SK-N-MC (cell line): ENCODE measurements around the gene PRDM16.

Source experiments
- DNase-seq: peaks from one replicate; pipeline ENCODE4 v3.0.0-alpha.2; 2011; ENCODE audit warnings: low read depth, low spot score
- H3K27ac ChIP-seq: fragments of 200-600 bp; sonication (generic); 2 replicates; pipeline ENCODE4 v1.5.1; 2016; ENCODE audit warnings: mixed run types
- H3K36me3 ChIP-seq: fragments of 200-600 bp; sonication (generic); 2 replicates; pipeline ENCODE4 v1.6.1; 2017; ENCODE audit warnings: antibody characterized with exemption, low read length, mixed read lengths; ENCODE audit not compliant: insufficient read depth
- H3K4me3 ChIP-seq: fragments of 200-600 bp; sonication (generic); 2 replicates; pipeline ENCODE4 v1.5.1; 2016
- H3K9ac ChIP-seq: fragments of 200-600 bp; sonication (generic); 2 replicates; pipeline ENCODE4 v1.8.0; 2017; ENCODE audit warnings: mixed run types, mixed read lengths; ENCODE audit not compliant: insufficient read length
- H3K9me3 ChIP-seq: fragments of 200-600 bp; sonication (generic); 2 replicates; pipeline ENCODE4 v1.6.1; 2017; ENCODE audit warnings: low read depth, mild to moderate bottlenecking, antibody characterized with exemption, low read length, moderate library complexity, mixed read lengths
- EZH2 ChIP-seq: fragments of 200-600 bp; sonication (generic); IDR thresholded peaks from one replicate; pipeline ENCODE4 v1.6.1; 2017; ENCODE audit warnings: antibody characterized with exemption
- FOXP2 ChIP-seq: optimal IDR thresholded peaks from 2 replicates; pipeline ENCODE3; 2011; ENCODE audit warnings: mild to moderate bottlenecking, moderate library complexity; ENCODE audit not compliant: insufficient read depth; ENCODE audit errors: extremely low read length, control extremely low read depth
- POLR2AphosphoS5 ChIP-seq: IDR thresholded peaks from 2 replicates; pipeline ENCODE4 v1.6.1; 2012; ENCODE audit warnings: mild to moderate bottlenecking, low read depth, low read length, borderline replicate concordance

PRDM16 gene

GRCh38 chr1:3451994-3452865 lies 383.2 kb downstream of the PRDM16 start:
- Histone ChIP-seq H3K36me3 (no peaks in the 10 kb centered on the region), H3K4me3 (no peak overlapping the region), H3K9ac (no peak overlapping the region), H3K27ac (no peak overlapping the region), H3K9me3 (no peaks in the 10 kb centered on the region)
- no peak for TF ChIP-seq FOXP2
- TF ChIP-seq EZH2 = no peak
- TF ChIP-seq POLR2AphosphoS5 = no peak
- DNase-seq = no peak

- H3K27ac ChIP-seq = no peak overlapping the region
Observed at GRCh38 chr1:3452866-3453175, 383.8 kb downstream of the PRDM16 start.

GRCh38 chr1:3453203-3453761 lies 384.3 kb downstream of the PRDM16 start:
- H3K4me3 ChIP-seq = no peak overlapping the region
- H3K36me3 ChIP-seq = no peaks in the 10 kb centered on the region
- no peak overlapping the region for H3K27ac ChIP-seq
- H3K9me3 ChIP-seq = no peaks in the 10 kb centered on the region
- no peak overlapping the region for H3K9ac ChIP-seq
- DNase-seq = no peak
- TF ChIP-seq FOXP2 (no peak), POLR2AphosphoS5 (no peak), EZH2 (no peak)

More at GRCh38 chr1:3452866-3453175, 383.8 kb downstream of the PRDM16 start:
- H3K9me3 ChIP-seq = no peaks in the 10 kb centered on the region
- no peak overlapping the region for H3K9ac ChIP-seq
- H3K36me3 ChIP-seq = no peaks in the 10 kb centered on the region
- no peak for DNase-seq
- no peak overlapping the region for H3K4me3 ChIP-seq
- TF ChIP-seq FOXP2 (no peak), POLR2AphosphoS5 (no peak), EZH2 (no peak)

- TF ChIP-seq FOXP2 (no peak), POLR2AphosphoS5 (no peak), EZH2 (no peak)
- peak within 1 kb of the TSS; percentile 79 for H3K4me3 ChIP-seq
- no peaks in the 10 kb centered on the region for H3K9me3 ChIP-seq
- no peak within 1 kb of the TSS for H3K27ac ChIP-seq
- no peak for DNase-seq
- H3K36me3 ChIP-seq = no peaks in the 10 kb centered on the region
- no peak within 1 kb of the TSS for H3K9ac ChIP-seq
Observed at GRCh38 chr1:3453891-3454810, 385.1 kb downstream of the PRDM16 start, which contains the start of gene ARHGEF16. ARHGEF16 (plus strand) TSS chr1:3454665; CDS start chr1:3463085, 8,420 bp downstream.

GRCh38 chr1:3454811-3455618 lies 386.0 kb downstream of the PRDM16 start:
- Histone ChIP-seq H3K9me3 (no peaks in the 10 kb centered on the region), H3K4me3 (peak overlapping the region; percentile 79), H3K9ac (no peak overlapping the region), H3K36me3 (no peaks in the 10 kb centered on the region), H3K27ac (no peak overlapping the region)
- no peak for DNase-seq
- no peak for TF ChIP-seq FOXP2
- no peak for TF ChIP-seq POLR2AphosphoS5
- no peak for TF ChIP-seq EZH2

GRCh38 chr1:3455670-3456448 lies 386.9 kb downstream of the PRDM16 start:
- no peaks in the 10 kb centered on the region for H3K9me3 ChIP-seq
- H3K4me3 ChIP-seq = no peak overlapping the region
- no peak for TF ChIP-seq EZH2
- TF ChIP-seq FOXP2 = no peak
- TF ChIP-seq POLR2AphosphoS5 = no peak
- no peak overlapping the region for H3K27ac ChIP-seq
- H3K36me3 ChIP-seq = no peaks in the 10 kb centered on the region
- DNase-seq = no peak
- H3K9ac ChIP-seq = no peak overlapping the region

- no peak for DNase-seq
- no peak for TF ChIP-seq POLR2AphosphoS5
- TF ChIP-seq EZH2 = no peak
- no peak for TF ChIP-seq FOXP2
- no peaks in the 10 kb centered on the region for H3K36me3 ChIP-seq
- H3K27ac ChIP-seq = no peak overlapping the region
- no peak overlapping the region for H3K9ac ChIP-seq
- no peak overlapping the region for H3K4me3 ChIP-seq
- no peaks in the 10 kb centered on the region for H3K9me3 ChIP-seq
Observed at GRCh38 chr1:3456449-3456963, 387.5 kb downstream of the PRDM16 start.
